T47D (cell line): ENCODE measurements around the gene SARS1.
"Not testable (repeated sequence)": the region's sequence is repeated elsewhere in the genome, so short reads cannot be mapped to it uniquely, and the experiment has no call there.

Experiments
- DNase-seq, 2 experiments: peaks; one replicate each; pipeline versions ENCODE4 v3.0.0 to v3.0.0-alpha.2; 2011 to 2012; ENCODE audit warnings: low read depth in 1 of 2, low spot score in 1 of 2
- JUND ChIP-seq: IDR thresholded peaks from 2 replicates; pipeline ENCODE4 v1.6.1; 2012; ENCODE audit warnings: low read depth
- in situ Hi-C: cut with HindIII; loops from 2 replicates; pipeline ENCODE4 v1.10.0; 2016; ENCODE audit warnings: low sequenced_read_pairs, low pct_unique_long_range_greater_than_20kb

SARS1 gene

DNA sequence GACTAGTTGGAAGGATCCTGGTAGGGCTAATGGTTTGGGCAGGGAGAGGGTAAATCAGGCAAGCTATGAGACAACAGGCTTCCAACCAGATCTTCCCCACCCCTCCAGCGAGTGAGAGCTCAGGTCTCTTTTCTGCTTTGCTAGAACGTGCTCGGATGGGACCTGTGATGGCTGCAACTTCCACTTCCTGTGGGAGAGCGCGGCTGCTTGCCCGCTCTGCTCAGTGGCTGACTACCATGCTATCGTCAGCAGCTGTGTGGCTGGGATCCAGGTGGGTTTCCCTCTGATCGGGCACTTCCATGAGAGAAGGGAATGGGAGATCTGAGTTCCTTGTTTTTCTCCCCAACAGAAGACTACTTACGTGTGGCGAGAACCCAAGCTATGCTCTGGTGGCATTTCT, 14.0 kb upstream of the SARS1 start:
- in situ Hi-C loops = no loop called here
- no peak for DNase-seq
- TF ChIP-seq JUND = no peak

DNA sequence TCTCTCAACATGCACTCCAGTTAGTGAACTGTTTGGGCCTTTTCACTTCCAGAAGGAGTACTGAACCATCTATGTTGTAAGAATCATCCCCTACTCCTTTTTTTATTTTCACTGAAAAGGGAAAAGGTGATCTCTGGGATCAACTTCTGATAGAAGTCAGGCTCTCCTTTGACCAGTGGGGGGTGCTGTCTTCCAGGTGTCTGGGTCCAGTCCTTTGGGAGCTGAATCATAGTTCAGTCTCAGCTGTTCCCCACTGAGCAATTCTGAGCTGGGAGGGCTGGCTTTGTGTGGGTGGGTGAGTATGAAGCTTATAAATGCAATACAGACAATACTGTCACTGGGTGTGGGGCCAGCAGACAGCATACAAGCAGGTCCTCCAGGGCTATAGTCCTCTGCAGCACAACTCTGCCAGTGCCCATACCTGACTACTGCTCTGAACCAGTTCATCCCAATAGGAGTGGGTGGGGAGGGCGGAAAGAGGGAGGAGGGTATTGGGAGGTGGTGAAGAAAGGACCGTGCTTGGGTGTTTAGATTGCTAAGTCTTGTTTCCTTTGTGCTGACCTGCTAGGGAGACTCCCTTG, 12.5 kb upstream of the SARS1 start:
- peak; percentile 23 to 41 for DNase-seq
- in situ Hi-C loops = no loop called here

DNA sequence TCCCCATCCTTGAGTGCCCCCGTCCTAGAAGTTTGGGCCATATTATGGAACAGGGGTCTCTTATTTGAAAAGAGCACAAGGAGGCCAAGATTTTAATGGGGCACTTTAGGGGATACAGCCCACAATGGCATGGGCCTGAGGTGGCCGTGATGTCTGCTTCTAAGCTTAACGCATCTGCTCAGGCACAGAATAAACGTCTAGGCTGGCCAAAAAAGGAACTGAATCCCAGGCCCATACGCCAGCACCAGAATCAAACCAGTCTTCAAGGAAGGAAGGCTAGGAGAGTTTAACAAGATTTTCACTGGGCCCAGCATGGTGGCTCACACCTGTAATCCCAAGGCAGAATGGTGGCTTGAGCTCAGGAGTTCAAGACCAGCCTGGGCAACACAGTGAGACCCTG, 9.2 kb upstream of the SARS1 start:
- no peak for TF ChIP-seq JUND
- DNase-seq = no peak
- in situ Hi-C loops = no loop called here

More for the DNA sequence above, 12.5 kb upstream of the SARS1 start:
- TF ChIP-seq JUND = no peak

DNA sequence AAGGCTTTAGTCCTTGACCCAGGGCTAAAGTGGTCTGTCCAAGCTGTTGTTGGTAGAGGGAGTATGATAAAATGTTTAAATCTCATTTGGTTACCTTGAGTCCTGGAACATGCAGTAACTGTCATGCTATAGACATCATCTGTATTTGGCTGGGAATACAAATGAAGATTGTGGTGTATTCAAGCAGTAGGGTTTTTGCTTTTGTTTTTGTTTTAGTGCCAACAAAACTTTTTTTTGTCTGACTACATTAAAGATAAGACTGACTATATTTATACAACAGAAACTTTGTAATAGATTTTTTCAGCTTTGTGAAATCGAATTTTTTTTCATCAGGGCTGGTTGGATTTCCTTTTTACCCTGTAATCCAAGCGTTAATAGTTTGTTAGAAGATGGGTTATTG, 7.4 kb upstream of the SARS1 start:
- no peak for DNase-seq
- TF ChIP-seq JUND = no peak
- in situ Hi-C loops = no loop called here

DNA sequence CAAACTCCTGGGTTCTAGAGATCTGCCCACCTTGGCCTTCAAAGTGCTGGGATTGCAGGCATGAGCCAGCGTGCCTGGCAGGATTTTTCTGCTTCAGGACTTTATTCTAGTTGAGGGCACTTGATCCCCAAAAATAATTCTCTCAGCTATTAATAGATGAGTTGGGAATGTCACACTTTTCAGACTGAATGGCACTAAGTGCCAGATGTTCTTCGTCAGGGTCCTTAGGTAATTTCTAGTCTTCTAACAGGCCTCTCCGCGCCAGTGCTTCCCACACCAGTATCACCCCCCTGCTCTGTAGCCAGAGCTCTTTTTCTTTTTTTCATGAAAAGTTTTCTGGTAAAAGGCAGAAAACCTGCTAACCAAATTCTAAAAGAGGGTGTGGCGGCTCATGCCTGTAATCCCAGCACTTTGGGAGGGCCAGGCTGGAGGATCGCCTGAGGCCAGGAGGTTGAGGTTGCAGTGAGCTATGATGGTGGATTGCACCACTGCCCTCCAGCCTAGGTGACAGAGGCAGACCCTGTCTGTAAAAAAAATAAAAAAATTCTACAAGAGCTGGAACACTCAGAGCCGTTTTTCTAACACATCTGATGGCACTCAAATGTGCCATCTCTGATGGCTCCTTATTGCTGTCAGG, 6.1 kb upstream of the SARS1 start:
- in situ Hi-C loops = no loop called here
- TF ChIP-seq JUND = no peak
- no peak for DNase-seq

DNA sequence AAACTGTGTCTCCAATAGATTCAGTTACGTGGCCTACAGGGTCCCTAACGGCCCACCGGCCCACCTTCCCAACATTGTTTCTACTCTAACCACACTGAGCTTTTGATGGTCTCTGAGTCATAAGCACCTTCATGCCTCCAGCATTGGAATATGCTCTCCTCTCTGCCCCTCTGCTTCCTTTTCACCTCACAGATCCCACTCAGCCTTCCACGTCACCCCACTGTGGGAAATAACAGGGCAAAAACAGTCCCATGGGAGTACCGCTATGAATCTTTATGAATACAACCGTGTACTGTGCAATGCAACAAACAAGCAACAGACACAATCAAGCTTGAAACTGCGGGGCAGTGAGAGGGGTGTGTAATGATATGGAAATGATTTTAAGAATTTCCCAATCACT, 5.3 kb upstream of the SARS1 start:
- DNase-seq = no peak
- TF ChIP-seq JUND = no peak
- in situ Hi-C loops = no loop called here

DNA sequence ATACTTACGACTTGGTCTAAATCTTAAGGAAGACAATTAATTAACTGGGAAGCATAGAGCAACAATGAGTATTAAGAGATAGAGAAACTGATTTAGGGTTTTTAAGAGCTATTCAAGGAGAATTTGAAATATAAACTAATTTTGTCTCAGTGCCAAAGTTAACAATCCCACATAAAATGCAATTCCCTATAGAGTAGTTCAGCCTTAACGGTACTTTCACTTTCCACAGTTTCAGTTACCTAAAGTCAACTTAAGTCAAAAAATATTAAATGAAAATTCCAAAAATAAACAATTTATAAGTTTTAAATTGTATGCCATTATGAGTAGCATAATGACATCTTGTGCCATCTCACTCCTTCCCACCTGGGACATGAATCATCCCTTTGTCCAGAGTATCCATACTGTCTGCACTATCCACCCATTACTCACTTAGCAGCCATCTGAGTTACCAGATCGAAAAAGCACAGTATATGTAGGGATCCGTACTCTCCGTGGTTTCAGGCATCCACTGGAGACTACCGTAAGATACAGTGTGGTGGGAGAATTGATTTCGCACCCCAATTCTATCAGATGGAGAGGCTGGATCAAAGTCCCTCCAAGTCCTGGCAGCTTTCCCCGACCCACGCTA, 4.8 kb upstream of the SARS1 start:
- in situ Hi-C loops = no loop called here
- DNase-seq = no peak
- TF ChIP-seq JUND = no peak

DNA sequence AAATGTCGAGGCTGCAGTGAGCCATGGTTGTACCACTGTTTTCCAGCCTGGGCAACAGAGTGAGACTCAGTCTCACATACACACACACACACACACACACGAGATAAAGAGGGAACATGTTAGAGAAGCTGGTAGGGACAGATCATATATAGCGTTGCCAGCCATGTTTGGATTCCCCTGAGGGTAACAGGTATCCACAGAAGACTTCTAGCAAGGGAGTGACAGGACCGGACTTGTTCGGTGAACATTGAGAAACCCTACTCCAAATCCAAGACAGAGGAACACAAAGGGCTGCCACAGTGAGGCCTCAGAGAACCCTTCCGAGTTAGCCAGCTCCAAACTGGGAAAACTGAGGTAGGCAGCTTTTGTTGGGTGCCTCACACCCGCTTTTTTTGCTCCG, 3.7 kb upstream of the SARS1 start:
- no peak for TF ChIP-seq JUND
- no peak for DNase-seq
- in situ Hi-C loops = no loop called here

DNA sequence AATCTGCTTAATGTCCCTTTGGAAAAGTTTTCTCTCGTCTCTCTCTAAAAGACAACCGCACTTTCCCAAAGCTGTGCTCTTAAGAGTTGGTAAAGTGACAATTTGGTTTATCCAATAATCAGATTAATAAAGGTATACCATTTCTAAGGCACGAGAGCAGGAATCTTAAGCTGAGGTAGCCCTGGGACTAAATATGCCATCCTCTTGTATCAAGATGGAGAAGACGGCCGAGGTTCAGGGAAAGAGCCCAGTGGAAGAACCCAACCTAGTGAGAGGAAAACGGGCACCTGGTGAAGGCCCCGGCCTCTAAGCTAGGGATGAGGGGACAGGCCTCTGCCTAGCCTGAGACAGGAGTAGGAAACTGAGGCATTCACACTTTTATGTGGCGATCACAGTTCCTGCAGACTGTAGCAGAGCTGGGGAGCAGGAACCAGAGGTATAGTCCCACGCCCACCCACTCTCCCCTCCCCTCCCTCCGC, 334 bp upstream of the SARS1 start:
- no peak for DNase-seq
- in situ Hi-C loops = no loop called here
- no peak for TF ChIP-seq JUND

DNA sequence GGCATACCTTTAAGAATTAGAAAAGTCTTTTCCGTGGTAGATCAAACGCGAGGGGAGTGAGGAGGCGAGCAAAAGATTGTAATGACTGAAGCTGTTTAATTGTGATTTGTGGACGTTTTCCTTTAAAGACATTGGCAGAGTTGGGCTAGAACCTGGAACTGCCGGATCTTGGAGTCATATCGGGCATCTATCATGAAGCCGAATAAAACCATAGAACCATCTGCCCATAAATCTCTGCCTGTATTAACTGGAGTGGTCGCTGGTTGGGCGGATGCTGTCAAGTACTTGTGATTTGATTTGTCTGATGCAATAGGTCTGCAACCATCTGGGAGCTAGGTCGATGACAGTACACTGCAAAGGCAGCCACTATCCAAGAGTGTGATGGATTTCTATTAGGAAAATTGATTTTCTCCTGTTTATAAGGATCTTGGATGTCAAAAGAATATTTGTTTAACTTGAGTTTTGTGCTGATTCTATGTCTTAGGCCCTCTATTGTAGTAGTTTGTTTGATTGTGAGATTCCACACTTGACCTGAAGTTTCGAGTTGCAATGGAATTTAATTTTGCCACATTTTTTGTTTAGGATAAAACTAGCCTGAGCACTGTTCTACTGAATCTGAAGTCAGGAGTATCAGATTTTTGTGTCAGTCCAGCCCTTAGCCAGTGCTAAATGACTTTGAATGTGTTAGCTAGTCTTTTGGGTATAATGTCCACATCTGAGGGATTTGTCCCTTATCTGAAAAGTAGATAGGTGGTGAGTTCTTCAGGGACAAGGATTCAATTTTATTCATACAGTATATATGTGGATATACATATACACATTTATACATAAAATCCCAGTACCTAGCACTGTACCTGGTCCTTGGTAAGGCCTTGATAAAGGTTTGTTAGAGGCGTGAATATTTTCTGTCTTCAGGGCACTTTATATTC, 1.2 kb downstream of the SARS1 start:
- peak in 1 of 2 experiments; percentile 62 for DNase-seq
- no peak for TF ChIP-seq JUND
- in situ Hi-C loops = no loop called here

DNA sequence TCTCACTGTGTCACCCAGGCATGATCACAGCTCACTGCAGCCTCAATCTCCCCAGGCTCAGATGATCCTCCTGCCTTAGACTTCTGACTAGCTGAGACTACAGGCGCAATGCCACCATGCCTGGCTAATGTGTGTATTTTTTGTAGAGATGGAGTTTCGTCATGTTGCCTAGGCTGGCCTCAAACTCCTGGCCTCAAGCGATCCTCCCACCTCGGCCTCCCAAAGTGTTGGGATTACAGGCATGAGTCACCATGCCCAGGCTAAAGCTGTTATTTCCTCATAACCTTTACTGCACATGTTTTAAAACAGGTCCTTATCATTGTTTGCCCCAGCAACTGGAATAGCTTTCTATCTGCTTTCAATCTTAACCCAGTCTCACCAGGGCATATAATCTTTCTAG, 2.9 kb downstream of the SARS1 start:
- in situ Hi-C loops = no loop called here
- TF ChIP-seq JUND = no peak
- no peak for DNase-seq

DNA sequence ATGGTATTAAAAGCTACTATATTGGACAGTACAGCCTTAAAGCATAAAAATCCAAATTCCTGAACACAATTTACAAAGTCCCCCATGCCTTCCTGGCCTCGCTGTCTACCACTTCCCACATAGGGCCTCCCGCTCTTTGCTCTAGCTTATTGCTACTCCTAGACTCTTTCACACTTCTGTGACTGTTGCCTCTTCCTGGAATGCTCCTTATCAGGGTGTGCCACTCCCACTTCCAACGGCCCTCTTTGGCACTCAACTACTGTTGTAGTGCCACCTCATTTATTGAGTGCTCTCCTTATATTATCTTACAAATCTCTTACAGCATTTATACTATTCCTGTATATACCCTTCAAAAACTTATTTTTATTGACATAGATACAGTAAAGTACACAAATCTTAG, 4.8 kb downstream of the SARS1 start:
- no peak for TF ChIP-seq JUND
- DNase-seq = no peak
- in situ Hi-C loops = no loop called here

DNA sequence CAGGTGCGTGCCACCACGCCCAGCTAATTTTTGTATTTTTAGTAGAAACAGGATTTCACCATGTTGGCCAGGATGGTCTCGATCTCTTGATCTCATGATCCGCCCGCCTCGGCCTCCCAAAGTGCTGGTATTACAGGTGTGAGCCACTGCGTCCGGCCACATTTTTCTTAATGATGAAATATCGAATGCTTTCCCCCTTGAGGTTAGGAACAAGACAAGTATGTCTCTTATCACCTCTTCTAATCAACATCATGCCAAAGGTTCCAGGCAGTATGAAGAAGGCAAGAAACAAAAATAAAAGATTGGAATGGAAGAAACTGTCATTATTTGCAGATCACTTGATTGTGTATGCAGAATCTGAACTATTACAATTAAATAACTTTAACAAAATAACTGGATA, 7.5 kb downstream of the SARS1 start:
- in situ Hi-C loops, DNase-seq: not testable (repeated sequence)
